Loucy (cell line): ENCODE results near the gene GPLD1.

Experiments used
- EZH2phosphoT487 ChIP-seq: fragments of 200-600 bp; IDR thresholded peaks from 2 replicates; pipeline ENCODE4 v1.6.1; 2018; ENCODE audit warnings: antibody characterized with exemption, mild to moderate bottlenecking, moderate library complexity, borderline replicate concordance
- TF ChIP-seq, protein P1 (sequence below): fragments of 200-600 bp; sonication (generic); conservative IDR thresholded peaks from 2 replicates; pipeline ENCODE4 v1.5.1; 2014; ENCODE audit warnings: mild to moderate bottlenecking, antibody characterized with exemption, low read length

DNA sequence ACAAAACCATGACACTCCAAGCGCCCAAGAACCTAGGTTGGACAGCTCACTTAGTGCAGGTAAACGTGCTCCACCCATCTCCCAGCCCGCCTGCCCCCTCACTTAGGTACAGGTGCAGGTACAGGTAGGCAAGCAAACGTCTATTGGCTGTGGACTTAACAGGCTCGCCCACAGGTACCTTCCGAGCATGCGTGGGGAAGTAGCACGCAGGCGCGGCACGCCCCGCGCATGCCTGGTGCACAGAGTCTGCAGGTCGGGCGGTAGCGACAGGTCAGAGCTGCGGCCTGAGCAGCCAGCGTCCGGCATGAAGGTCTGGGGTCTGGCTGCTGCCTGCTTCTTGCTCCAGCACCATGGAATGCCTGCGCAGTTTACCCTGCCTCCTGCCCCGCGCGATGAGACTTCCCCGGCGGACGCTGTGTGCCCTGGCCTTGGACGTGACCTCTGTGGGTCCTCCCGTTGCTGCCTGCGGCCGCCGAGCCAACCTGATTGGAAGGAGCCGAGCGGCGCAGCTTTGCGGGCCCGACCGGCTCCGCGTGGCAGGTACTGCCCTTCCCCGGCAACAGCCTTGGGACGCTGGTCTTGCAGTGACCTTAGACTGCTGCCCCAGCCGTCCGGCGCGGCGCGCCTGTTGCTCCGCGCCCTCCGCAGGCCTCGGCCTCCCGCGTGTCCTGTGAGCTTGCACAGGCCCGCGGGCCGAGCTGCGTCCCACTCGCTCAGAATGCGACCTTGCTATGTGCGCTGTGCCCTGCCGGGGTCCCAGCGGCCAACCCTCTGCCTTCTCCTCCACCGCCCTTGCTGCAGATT lies 86.5 kb downstream of the GPLD1 start, which contains the start of gene MRS2:
- TF ChIP-seq, protein P1, sequence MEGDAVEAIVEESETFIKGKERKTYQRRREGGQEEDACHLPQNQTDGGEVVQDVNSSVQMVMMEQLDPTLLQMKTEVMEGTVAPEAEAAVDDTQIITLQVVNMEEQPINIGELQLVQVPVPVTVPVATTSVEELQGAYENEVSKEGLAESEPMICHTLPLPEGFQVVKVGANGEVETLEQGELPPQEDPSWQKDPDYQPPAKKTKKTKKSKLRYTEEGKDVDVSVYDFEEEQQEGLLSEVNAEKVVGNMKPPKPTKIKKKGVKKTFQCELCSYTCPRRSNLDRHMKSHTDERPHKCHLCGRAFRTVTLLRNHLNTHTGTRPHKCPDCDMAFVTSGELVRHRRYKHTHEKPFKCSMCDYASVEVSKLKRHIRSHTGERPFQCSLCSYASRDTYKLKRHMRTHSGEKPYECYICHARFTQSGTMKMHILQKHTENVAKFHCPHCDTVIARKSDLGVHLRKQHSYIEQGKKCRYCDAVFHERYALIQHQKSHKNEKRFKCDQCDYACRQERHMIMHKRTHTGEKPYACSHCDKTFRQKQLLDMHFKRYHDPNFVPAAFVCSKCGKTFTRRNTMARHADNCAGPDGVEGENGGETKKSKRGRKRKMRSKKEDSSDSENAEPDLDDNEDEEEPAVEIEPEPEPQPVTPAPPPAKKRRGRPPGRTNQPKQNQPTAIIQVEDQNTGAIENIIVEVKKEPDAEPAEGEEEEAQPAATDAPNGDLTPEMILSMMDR: no peak
- no peak for TF ChIP-seq EZH2phosphoT487
